Skeletal muscle satellite cell (primary cell): ENCODE measurements around the gene COX20.

Experiments used
- H3K27me3 ChIP-seq: 2 replicates; pipeline ENCODE4 v1.7.0; 2013; ENCODE audit warnings: low read length; ENCODE audit not compliant: control insufficient read depth, insufficient read depth
- H3K36me3 ChIP-seq: 2 replicates; pipeline ENCODE4 v1.7.0; 2013; ENCODE audit warnings: mild to moderate bottlenecking, control low read depth, low read length; ENCODE audit not compliant: insufficient read depth
- H3K4me1 ChIP-seq: 2 replicates; pipeline ENCODE4 v1.7.0; 2013; ENCODE audit warnings: low read length; ENCODE audit not compliant: control insufficient read depth, insufficient read depth
- H3K4me2 ChIP-seq: 2 replicates; pipeline ENCODE4 v1.7.0; 2013; ENCODE audit warnings: mild to moderate bottlenecking, low read length
- H3K4me3 ChIP-seq: 2 replicates; pipeline ENCODE4 v1.7.0; 2013; ENCODE audit warnings: low read length
- H3K9ac ChIP-seq: 2 replicates; pipeline ENCODE4 v1.7.0; 2013; ENCODE audit warnings: mild to moderate bottlenecking, low read depth, low read length, moderate library complexity
- H3K9me3 ChIP-seq: replicated peaks from 2 replicates; pipeline ENCODE4 v1.7.0; 2013; ENCODE audit warnings: mild to moderate bottlenecking, control low read depth, low read length

COX20 gene

GRCh38 chr1:244857761-244858160 is 22.3 kb downstream of the COX20 start:
- H3K9ac ChIP-seq, result no peak overlapping the region
- H3K9me3 ChIP-seq, result no peaks in the 10 kb centered on the region
- peaks cover 17% of the 10 kb centered on the region for H3K4me1 ChIP-seq
- H3K4me2 ChIP-seq, result no peak overlapping the region
- no peaks in the 10 kb centered on the region for H3K27me3 ChIP-seq
- H3K36me3 ChIP-seq, result peaks cover 96% of the 10 kb centered on the region
- H3K4me3 ChIP-seq, result no peak overlapping the region

DNA sequence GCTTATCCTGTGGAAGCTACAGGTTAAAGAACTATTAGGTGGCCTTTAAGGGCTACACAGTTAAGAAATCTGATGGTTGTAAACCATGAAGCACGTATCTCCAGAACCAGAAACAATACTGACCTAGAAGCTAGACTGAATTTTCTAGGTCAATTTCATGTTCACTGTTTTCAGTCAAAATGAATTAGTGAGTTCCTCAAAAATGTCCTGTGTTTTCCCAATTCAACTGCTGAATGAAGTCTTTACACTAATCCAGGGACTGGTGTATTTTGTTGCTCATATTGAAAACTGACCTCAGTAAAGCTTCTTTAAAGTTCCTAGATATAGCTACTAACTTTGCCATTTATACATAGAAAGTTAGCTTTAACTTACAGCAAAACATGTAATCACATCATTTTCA is 22.9 kb downstream of the COX20 start:
- H3K36me3 ChIP-seq, result peaks cover 91% of the 10 kb centered on the region
- H3K9me3 ChIP-seq, result no peaks in the 10 kb centered on the region
- H3K9ac ChIP-seq, result peak overlapping the region; percentile 8
- no peak overlapping the region for H3K4me3 ChIP-seq
- H3K4me2 ChIP-seq, result no peak overlapping the region
- no peaks in the 10 kb centered on the region for H3K27me3 ChIP-seq
- H3K4me1 ChIP-seq, result peaks cover 17% of the 10 kb centered on the region

DNA sequence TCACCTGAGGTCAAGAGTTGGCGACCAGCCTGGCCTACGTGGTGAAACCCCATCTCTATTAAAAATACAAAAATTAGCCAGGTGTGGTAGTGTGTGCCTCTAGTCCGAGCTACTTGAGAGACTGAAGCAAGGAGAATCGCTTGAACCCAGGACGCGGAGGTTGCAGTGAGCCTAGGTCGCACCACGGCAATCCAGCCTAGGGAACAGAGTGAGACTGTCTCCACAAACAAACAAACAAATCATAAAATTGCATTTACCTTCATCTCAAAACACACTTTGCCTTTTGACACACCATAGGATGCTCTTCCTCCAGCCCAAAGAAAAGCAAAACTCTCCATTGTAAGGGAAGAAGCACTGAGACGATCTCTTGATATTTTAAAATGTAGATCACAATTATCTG is 24.6 kb downstream of the COX20 start:
- peak overlapping the region; percentile 76 for H3K4me2 ChIP-seq
- H3K9me3 ChIP-seq, result no peaks in the 10 kb centered on the region
- peak overlapping the region; percentile 100 for H3K9ac ChIP-seq
- no peaks in the 10 kb centered on the region for H3K27me3 ChIP-seq
- peaks cover 19% of the 10 kb centered on the region for H3K4me1 ChIP-seq
- peaks cover 82% of the 10 kb centered on the region for H3K36me3 ChIP-seq
- peak overlapping the region; percentile 100 for H3K4me3 ChIP-seq

DNA sequence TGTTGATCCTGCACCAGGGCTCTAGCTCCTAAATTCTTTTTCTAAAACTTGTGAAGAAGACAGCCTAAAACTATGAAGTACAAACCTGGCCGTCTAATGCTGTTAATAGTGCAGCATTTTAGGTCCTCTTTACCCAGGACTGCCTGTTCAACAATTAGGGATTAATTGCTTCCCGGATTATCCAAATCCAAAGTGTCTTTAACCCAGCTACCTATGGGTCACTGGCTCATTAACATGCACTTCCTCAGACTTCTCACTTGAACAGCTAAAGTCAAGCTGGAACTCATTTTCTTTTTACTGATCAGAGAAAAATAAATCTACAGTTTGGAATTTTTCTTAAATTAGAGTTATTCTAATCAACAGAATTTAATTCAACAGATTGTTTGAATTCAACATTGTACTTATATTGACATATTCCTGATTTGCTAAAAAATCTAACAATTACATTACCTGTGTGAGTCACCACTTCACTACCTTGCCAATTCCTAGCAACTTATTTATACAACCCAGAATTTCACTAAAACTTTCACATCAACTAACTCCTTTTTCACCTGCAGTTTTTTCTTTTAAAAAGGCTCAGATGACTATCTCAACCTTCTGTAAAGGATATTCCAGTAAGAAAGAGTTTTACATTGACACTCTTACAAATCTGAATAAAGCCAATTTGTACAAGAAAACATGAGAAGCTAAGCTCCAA is 25.6 kb downstream of the COX20 start:
- peak overlapping the region; percentile 76 for H3K4me2 ChIP-seq
- peak overlapping the region; percentile 100 for H3K4me3 ChIP-seq
- H3K4me1 ChIP-seq, result peaks cover 28% of the 10 kb centered on the region
- no peaks in the 10 kb centered on the region for H3K27me3 ChIP-seq
- H3K36me3 ChIP-seq, result peaks cover 72% of the 10 kb centered on the region
- H3K9me3 ChIP-seq, result no peaks in the 10 kb centered on the region
- H3K9ac ChIP-seq, result peak overlapping the region; percentile 100

- Histone ChIP-seq H3K36me3 (peaks cover 66% of the 10 kb centered on the region), H3K9me3 (no peaks in the 10 kb centered on the region), H3K9ac (peak overlapping the region; percentile 100), H3K27me3 (no peaks in the 10 kb centered on the region), H3K4me2 (peak overlapping the region; percentile 76), H3K4me1 (peaks cover 28% of the 10 kb centered on the region), H3K4me3 (peak overlapping the region; percentile 100)
These were observed 26.2 kb downstream of the COX20 start for GRCh38 chr1:244861683-244862082.

DNA sequence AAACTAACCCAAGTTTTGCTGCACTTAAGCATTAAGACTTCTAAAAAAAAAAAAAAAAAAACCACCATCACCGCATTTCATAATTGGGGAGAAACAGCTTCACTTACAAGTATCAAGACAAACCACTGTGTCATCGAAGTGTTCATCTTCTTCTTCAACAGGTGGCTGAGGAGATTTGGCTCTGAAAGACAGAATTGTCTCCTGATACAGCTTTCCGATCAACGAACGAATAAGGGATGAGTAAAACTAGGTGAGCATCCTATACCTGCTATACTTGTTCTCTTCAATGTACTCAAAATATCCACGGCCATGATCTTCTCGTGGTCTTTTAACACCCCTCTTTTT is 26.9 kb downstream of the COX20 start:
- H3K27me3 ChIP-seq, result no peaks in the 10 kb centered on the region
- H3K4me1 ChIP-seq, result peaks cover 28% of the 10 kb centered on the region
- peak overlapping the region; percentile 100 for H3K9ac ChIP-seq
- H3K9me3 ChIP-seq, result no peaks in the 10 kb centered on the region
- peak overlapping the region; percentile 76 for H3K4me2 ChIP-seq
- H3K36me3 ChIP-seq, result peaks cover 59% of the 10 kb centered on the region
- peak overlapping the region; percentile 100 for H3K4me3 ChIP-seq

DNA sequence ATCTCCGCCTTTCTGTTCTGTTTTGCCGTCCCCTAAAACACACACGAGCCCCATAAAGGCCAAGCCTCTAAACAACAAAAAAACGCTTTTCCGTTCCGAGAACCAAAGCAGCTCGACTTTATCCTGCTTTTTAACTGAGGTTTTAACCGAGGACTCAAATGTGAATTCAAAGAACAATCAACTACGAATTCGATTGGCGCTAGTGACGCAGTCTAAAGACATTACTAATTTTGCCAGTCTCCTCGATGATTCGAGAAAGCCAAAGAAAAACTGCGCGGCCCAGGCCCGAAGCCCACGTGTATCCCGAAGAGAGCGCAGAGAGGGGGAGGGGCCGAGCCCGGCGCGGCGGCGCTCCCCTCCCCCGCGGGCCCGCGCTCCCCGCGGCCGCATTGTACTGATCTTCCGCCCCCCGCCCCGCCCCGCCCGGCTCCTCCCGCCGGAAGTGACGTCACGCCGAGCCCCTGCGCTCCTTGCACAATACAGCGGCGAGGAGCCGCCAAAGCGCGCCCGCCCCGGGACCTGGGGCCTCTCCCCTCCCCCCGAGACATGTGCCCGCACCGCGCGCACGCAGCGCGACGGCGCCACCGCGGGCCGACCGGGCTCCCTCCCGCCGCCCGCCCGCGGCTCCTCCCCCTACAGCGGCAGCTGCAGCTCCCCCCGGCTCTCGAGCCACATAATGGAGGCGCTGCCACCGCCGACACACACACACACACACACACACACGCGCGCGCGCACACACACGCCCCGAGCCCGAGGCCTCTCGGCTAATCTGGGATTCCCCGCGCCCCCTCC is 27.4 kb downstream of the COX20 start:
- peaks cover 54% of the 10 kb centered on the region for H3K36me3 ChIP-seq
- H3K9ac ChIP-seq, result peak overlapping the region; percentile 100
- H3K4me1 ChIP-seq, result peaks cover 28% of the 10 kb centered on the region
- H3K4me3 ChIP-seq, result peak overlapping the region; percentile 100
- peak overlapping the region; percentile 77 for H3K4me2 ChIP-seq
- no peaks in the 10 kb centered on the region for H3K27me3 ChIP-seq
- no peaks in the 10 kb centered on the region for H3K9me3 ChIP-seq

DNA sequence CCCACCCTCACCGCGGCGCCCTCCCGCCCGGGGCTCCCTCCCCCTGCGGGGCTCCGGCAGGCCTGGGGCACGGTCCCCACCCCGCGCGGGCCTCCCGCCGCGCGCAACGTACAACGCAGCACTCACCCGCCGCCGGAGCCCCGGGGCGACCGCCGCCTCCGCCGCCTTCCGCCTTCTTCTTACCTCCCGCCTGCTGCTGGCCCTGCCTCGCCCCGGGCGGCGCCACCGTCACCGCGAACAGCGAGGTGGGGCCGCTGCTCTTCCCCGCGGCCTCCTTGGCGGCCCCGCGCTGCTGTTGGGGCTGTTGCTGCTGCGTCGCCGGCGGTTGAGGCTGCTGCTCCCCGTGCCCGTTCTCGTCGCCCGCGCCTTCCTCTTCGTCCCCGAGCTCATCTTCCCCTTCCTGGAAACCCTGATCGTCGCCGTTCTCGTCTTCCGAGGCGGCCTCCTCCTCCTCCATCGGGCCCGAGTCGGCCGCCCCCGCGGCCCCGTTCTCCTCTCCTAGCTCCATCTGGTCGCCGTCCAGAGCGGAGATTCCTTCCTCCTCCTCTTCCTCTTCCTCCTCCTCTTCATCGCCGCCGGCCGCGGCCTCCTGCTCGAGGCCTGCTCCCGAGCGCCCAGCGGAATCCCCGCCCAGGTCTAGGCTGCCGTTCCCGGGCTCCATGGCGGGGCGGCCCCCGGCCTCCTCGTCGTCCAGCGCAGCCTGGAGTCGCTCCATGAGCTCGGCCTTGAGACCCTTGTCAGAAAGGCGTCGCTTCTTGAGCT is 28.2 kb downstream of the COX20 start:
- Histone ChIP-seq H3K4me3 (peak overlapping the region; percentile 100), H3K36me3 (peaks cover 46% of the 10 kb centered on the region), H3K27me3 (no peaks in the 10 kb centered on the region), H3K4me1 (peaks cover 28% of the 10 kb centered on the region), H3K4me2 (peak overlapping the region; percentile 77), H3K9me3 (no peaks in the 10 kb centered on the region), H3K9ac (peak overlapping the region; percentile 100)

- peaks cover 28% of the 10 kb centered on the region for H3K4me1 ChIP-seq
- peaks cover 38% of the 10 kb centered on the region for H3K36me3 ChIP-seq
- peak within 1 kb of the TSS; percentile 85 for H3K4me2 ChIP-seq
- H3K4me3 ChIP-seq, result peak within 1 kb of the TSS; percentile 100
- H3K9ac ChIP-seq, result peak within 1 kb of the TSS; percentile 100
- H3K27me3 ChIP-seq, result no peaks in the 10 kb centered on the region
- no peaks in the 10 kb centered on the region for H3K9me3 ChIP-seq
These were observed 29.0 kb downstream of the COX20 start, which contains the start of gene HNRNPU for GRCh38 chr1:244864253-244865027. TSS of gene HNRNPU (minus strand) at chr1:244864543. CDS start at chr1:244864307, 236 bp downstream.

DNA sequence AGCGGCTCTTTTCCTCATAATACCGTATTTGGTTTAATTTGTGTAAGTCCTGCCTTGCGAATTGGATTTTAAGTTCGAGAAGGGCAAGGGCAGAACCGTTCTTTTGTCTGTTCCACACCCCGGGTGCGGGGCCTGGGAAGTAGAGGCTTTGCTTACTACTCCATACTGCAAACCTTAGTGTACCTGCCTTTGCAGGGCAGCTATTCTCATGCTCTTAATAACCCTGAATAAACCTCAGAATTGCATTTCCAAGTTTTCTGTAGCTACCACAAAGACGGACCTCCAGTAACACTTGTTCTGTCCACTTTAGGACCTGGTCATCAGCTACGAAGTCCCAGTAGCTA is 29.5 kb downstream of the COX20 start:
- Histone ChIP-seq H3K4me2 (peak overlapping the region; percentile 85), H3K9me3 (no peaks in the 10 kb centered on the region), H3K4me3 (peak overlapping the region; percentile 100), H3K27me3 (no peaks in the 10 kb centered on the region), H3K36me3 (peaks cover 33% of the 10 kb centered on the region), H3K4me1 (peaks cover 27% of the 10 kb centered on the region), H3K9ac (peak overlapping the region; percentile 100)

- no peaks in the 10 kb centered on the region for H3K27me3 ChIP-seq
- peaks cover 19% of the 10 kb centered on the region for H3K4me1 ChIP-seq
- H3K9me3 ChIP-seq, result no peaks in the 10 kb centered on the region
- H3K4me3 ChIP-seq, result no peak overlapping the region
- peak overlapping the region; percentile 100 for H3K9ac ChIP-seq
- peaks cover 24% of the 10 kb centered on the region for H3K36me3 ChIP-seq
- H3K4me2 ChIP-seq, result peak overlapping the region; percentile 85
These were observed 30.4 kb downstream of the COX20 start for GRCh38 chr1:244865820-244866219.
